ENCODE results near the gene SMIM45.

Gene SMIM45

GRCh38 chr22:41989246-41989645, 37.3 kb downstream of the SMIM45 start:
- DNase-seq (ENCODE audit: low read depth), result no peak
- H3K4me3 ChIP-seq (ENCODE audit: control insufficient read depth, low read depth, low read length), result no peak overlapping the region
- TF ChIP-seq, protein P1, sequence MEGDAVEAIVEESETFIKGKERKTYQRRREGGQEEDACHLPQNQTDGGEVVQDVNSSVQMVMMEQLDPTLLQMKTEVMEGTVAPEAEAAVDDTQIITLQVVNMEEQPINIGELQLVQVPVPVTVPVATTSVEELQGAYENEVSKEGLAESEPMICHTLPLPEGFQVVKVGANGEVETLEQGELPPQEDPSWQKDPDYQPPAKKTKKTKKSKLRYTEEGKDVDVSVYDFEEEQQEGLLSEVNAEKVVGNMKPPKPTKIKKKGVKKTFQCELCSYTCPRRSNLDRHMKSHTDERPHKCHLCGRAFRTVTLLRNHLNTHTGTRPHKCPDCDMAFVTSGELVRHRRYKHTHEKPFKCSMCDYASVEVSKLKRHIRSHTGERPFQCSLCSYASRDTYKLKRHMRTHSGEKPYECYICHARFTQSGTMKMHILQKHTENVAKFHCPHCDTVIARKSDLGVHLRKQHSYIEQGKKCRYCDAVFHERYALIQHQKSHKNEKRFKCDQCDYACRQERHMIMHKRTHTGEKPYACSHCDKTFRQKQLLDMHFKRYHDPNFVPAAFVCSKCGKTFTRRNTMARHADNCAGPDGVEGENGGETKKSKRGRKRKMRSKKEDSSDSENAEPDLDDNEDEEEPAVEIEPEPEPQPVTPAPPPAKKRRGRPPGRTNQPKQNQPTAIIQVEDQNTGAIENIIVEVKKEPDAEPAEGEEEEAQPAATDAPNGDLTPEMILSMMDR (conservative IDR thresholded peaks at IDR 0.05; ENCODE audit: control insufficient read depth, insufficient read depth, low read depth, low read length), result no peak

GRCh38 chr22:41991111-41991510, 39.2 kb downstream of the SMIM45 start:
- H3K4me3 ChIP-seq (ENCODE audit: control insufficient read depth, low read depth, low read length), result no peak overlapping the region
- no peak for DNase-seq (ENCODE audit: low read depth)
- TF ChIP-seq, protein P1 (conservative IDR thresholded peaks at IDR 0.05; ENCODE audit: control insufficient read depth, insufficient read depth, low read depth, low read length), result no peak

- no peak for DNase-seq (ENCODE audit: low read depth)
- H3K4me3 ChIP-seq (ENCODE audit: control insufficient read depth, low read depth, low read length), result no peak overlapping the region
- TF ChIP-seq, protein P1 (conservative IDR thresholded peaks at IDR 0.05; ENCODE audit: control insufficient read depth, insufficient read depth, low read depth, low read length), result no peak
Observed at GRCh38 chr22:41992496-41992895, 40.5 kb downstream of the SMIM45 start.

DNA sequence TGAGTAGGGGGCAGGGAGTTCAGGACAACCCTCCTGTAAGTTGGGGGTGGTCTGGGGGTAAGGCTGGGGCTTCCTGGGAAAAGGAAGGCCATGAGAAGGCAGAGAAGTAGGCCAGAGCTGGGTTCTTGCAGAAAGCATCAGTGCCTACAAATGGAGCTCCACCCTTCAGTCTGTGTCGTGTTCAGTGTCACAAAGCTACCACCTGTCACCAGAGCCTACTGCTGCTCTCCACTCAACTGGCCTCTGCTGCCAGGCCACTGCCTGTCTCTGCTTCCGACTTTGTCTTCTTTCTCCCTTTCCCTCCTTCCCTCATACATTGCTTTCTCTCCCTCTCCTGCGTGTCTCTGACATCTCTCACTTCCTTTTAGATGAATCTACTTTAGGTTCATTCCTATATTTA, 43.3 kb downstream of the SMIM45 start:
- TF ChIP-seq, protein P1 (conservative IDR thresholded peaks at IDR 0.05; ENCODE audit: control insufficient read depth, insufficient read depth, low read depth, low read length), result no peak
- H3K4me3 ChIP-seq (ENCODE audit: control insufficient read depth, low read depth, low read length), result no peak overlapping the region
- no peak for DNase-seq (ENCODE audit: low read depth)

DNA sequence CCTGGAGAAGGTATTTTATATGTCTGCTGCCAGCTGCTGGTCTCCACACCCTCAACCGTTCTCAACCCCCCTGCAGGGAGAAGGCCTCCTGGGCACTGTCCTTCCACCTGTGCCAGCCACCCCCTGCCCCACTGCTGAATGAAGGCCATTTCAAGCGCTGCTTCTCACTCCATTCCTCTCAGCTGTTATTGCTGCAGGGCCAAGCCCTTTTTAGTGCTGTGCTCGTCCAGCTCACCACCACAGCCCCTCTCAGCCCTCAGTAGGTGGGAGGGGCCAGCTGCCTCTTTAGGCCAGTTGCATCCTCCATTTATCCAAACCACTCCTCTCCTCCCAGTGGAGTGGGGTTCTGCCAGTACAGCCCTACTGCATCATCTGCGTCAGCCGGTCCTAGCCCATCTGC, 44.9 kb downstream of the SMIM45 start:
- TF ChIP-seq, protein P1 (conservative IDR thresholded peaks at IDR 0.05; ENCODE audit: control insufficient read depth, insufficient read depth, low read depth, low read length), result no peak
- no peak overlapping the region for H3K4me3 ChIP-seq (ENCODE audit: control insufficient read depth, low read depth, low read length)
- DNase-seq (ENCODE audit: low read depth), result no peak

GRCh38 chr22:41998361-41999261, 46.7 kb downstream of the SMIM45 start, which contains the start of gene WBP2NL:
WBP2NL (plus strand) TSS chr22:41998788; CDS start chr22:41998819, 31 bp downstream.
- TF ChIP-seq, protein P1 (conservative IDR thresholded peaks at IDR 0.05; ENCODE audit: control insufficient read depth, insufficient read depth, low read depth, low read length), result no peak
- DNase-seq (ENCODE audit: low read depth), result peak; percentile 72

More at GRCh38 chr22:41998361-41999261, 46.7 kb downstream of the SMIM45 start, which contains the start of gene WBP2NL:
- peak within 1 kb of the TSS; percentile 48 for H3K4me3 ChIP-seq (ENCODE audit: control insufficient read depth, low read depth, low read length)
